DND-41 (cell line): ENCODE measurements around the gene POP7.

Experiments used
- ATAC-seq: fragments of 200-7000 bp; cut with Tn5 transposase; 3 replicates; pipeline ENCODE4 v1.9.1; 2021; ENCODE audit warnings: low read depth; ENCODE audit not compliant: insufficient read depth
- DNase-seq: peaks from one replicate; pipeline ENCODE4 v3.0.0-alpha.2; 2020
- H2AFZ ChIP-seq: 2 replicates; pipeline ENCODE4 v1.6.0; 2012; ENCODE audit warnings: low read depth, low read length
- H3K27ac ChIP-seq: 2 replicates; pipeline ENCODE4 v1.5.1; 2012; ENCODE audit warnings: low read length, inconsistent platforms
- H3K27me3 ChIP-seq: fragments of 200-600 bp; sonication (generic); 2 replicates; pipeline ENCODE4 v1.6.0; 2012; ENCODE audit warnings: low read length, mild to moderate bottlenecking, inconsistent platforms; ENCODE audit not compliant: insufficient read depth, poor library complexity
- H3K36me3 ChIP-seq: 2 replicates; pipeline ENCODE4 v1.5.1; 2012; ENCODE audit warnings: low read length, inconsistent platforms; ENCODE audit not compliant: insufficient read depth
- H3K4me1 ChIP-seq: 2 replicates; pipeline ENCODE4 v1.5.1; 2012; ENCODE audit warnings: mild to moderate bottlenecking, low read length; ENCODE audit not compliant: insufficient read depth
- H3K4me2 ChIP-seq: 2 replicates; pipeline ENCODE4 v1.6.0; 2012; ENCODE audit warnings: mild to moderate bottlenecking, moderate library complexity, low read length, inconsistent platforms; ENCODE audit not compliant: insufficient read depth
- H3K4me3 ChIP-seq, 2 experiments: fragments of 200-600 bp in 1 of 2; shearing (Covaris generic) in 1 of 2; 2 replicates each; pipeline ENCODE4 v1.5.1; 2012 to 2016; ENCODE audit warnings: inconsistent platforms in 2 of 2, low read length in 2 of 2, mild to moderate bottlenecking in 2 of 2, low read depth in 1 of 2, moderate library complexity in 1 of 2
- H3K79me2 ChIP-seq: 2 replicates; pipeline ENCODE4 v1.6.0; 2012; ENCODE audit warnings: low read length, inconsistent platforms; ENCODE audit not compliant: insufficient read depth
- H3K9ac ChIP-seq: 2 replicates; pipeline ENCODE4 v1.6.0; 2012; ENCODE audit warnings: low read depth, mild to moderate bottlenecking, inconsistent platforms, low read length, moderate library complexity
- H3K9me3 ChIP-seq: 2 replicates; pipeline ENCODE4 v1.5.1; 2012; ENCODE audit warnings: low read length, moderate library complexity, mild to moderate bottlenecking, inconsistent platforms; ENCODE audit not compliant: insufficient read depth, severe bottlenecking
- H4K20me1 ChIP-seq: 2 replicates; pipeline ENCODE4 v1.6.0; 2012; ENCODE audit warnings: low read length; ENCODE audit not compliant: insufficient read depth
- CTCF ChIP-seq: IDR thresholded peaks from 2 replicates; pipeline ENCODE4 v1.5.1; 2012; ENCODE audit warnings: borderline replicate concordance, low read length, moderate library complexity, mild to moderate bottlenecking; ENCODE audit not compliant: poor library complexity, severe bottlenecking; ENCODE audit errors: extremely low read depth
- EZH2 ChIP-seq: IDR thresholded peaks from 3 replicates; pipeline ENCODE4 v1.6.1; 2012; ENCODE audit warnings: borderline replicate concordance, low read depth, mild to moderate bottlenecking, moderate library complexity, low read length, inconsistent platforms; ENCODE audit not compliant: severe bottlenecking

The POP7 gene

DNA sequence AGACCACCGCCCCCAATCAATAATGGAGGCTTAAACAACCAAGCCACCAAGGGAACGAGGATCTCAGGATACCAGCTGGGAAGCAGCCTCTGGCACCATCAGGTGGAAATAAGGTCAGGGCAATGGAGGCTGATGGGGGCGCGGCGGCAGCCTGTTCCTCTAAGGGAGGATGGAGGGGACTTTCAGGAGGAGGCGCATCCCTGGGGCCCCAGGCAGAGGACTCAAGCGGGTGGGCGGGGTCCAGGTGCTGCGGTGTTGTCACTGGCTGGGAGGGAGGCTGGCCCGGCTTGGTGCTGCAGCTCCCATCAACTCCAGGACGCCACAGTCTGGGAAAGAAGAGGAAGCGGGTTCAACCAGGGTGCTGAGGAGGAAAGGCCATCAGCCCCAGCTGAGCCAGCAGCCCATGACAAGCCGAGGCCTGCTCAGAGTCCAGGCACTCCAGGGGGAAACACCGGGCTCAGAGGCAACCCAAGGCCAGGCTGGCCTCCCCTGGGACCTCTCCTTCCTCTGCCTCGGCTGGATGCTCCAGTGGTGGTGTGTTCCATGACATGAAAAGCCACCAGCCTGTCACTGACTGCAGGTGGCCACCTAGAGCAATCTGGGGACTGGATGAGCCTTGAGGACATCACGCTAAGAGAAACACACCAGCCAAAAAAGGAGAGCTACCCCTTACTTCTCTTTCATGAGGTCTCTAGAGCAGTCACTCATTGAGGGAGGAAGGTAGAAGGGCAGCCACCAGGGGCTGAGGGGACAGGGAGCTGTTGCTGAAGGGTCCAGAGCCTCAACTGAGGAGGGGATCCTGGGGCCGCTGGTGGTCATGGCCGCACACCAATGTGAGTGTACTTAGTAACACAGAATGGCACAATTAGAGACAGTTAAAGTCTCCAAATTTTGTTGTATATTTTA, 16.4 kb upstream of the POP7 start:
- peaks cover 62% of the 10 kb centered on the region for H3K79me2 ChIP-seq
- peaks cover 84% of the 10 kb centered on the region for H4K20me1 ChIP-seq
- TF ChIP-seq CTCF = no peak
- no peak for TF ChIP-seq EZH2
- DNase-seq (no peak), ATAC-seq (no peak)
- H3K36me3 ChIP-seq = peaks cover 76% of the 10 kb centered on the region
- H3K4me1 ChIP-seq = peaks cover 37% of the 10 kb centered on the region
- no peaks in the 10 kb centered on the region for H3K9me3 ChIP-seq
- H3K9ac ChIP-seq = no peak overlapping the region
- H3K4me2 ChIP-seq = no peak overlapping the region
- no peak overlapping the region for H3K27ac ChIP-seq
- H2AFZ ChIP-seq = no peak overlapping the region
- no peak overlapping the region for H3K4me3 ChIP-seq
- H3K27me3 ChIP-seq = no peaks in the 10 kb centered on the region

- Histone ChIP-seq H3K4me3 (peak overlapping the region; percentile 93 to 99; a peak in 3 of 4 replicates), H4K20me1 (peaks cover 62% of the 10 kb centered on the region), H3K4me2 (peak overlapping the region; percentile 86), H3K4me1 (peaks cover 42% of the 10 kb centered on the region), H3K9me3 (no peaks in the 10 kb centered on the region), H2AFZ (no peak overlapping the region), H3K9ac (peak overlapping the region; percentile 84), H3K36me3 (peaks cover 52% of the 10 kb centered on the region), H3K27me3 (no peaks in the 10 kb centered on the region), H3K79me2 (peaks cover 62% of the 10 kb centered on the region), H3K27ac (peak overlapping the region; percentile 72; the same call in 1 of the 2 replicates)
- ATAC-seq = peak; percentile 91
- TF ChIP-seq EZH2 (no peak), CTCF (peak; percentile 97)
- peak; percentile 85 for DNase-seq
These were observed 14.0 kb upstream of the POP7 start for GRCh38 chr7:100691676-100692577.

DNA sequence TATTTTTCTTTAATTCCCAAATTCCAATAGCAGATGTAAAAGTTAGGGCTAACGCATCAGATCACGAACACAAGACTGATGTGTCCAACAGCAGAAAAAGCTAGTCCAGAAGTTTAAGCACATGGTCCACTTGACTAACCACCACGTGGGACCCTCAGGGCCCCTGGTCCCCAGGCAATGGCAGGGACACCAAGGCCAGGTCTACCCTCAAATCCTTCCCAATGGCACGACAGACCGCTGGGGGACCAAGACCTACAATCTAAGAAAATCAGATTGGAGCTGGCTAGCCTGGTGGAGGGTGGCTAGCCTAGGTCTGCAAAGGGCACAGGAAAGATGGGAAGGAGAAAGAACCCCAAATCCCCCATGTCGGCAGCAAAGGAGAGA, 13.4 kb upstream of the POP7 start:
- Histone ChIP-seq H3K4me3 (peak overlapping the region; percentile 93 to 99), H3K27me3 (no peaks in the 10 kb centered on the region), H3K4me2 (peak overlapping the region; percentile 86), H3K9me3 (no peaks in the 10 kb centered on the region), H2AFZ (no peak overlapping the region), H3K27ac (peak overlapping the region; percentile 72; the same call in 1 of the 2 replicates), H3K79me2 (peaks cover 62% of the 10 kb centered on the region), H3K36me3 (peaks cover 45% of the 10 kb centered on the region), H3K9ac (peak overlapping the region; percentile 84), H3K4me1 (peaks cover 42% of the 10 kb centered on the region), H4K20me1 (peaks cover 56% of the 10 kb centered on the region)
- ATAC-seq = no peak
- TF ChIP-seq CTCF (no peak), EZH2 (no peak)
- no peak for DNase-seq
